Mesenchymal stem cell (in vitro differentiated cells and primary cell): ENCODE measurements around the gene MERTK.

ENCODE experiments used
- DNase-seq: peaks from one replicate; pipeline ENCODE4 v3.0.0-alpha.2; 2013
- H2AFZ ChIP-seq: one replicate; pipeline ENCODE4 v1.6.1; 2013; ENCODE audit warnings: low read depth, mild to moderate bottlenecking, control low read depth, inconsistent platforms, low read length, moderate library complexity
- H2AK5ac ChIP-seq: 2 replicates; pipeline ENCODE4 v1.6.1; 2013; ENCODE audit warnings: low read length, moderate library complexity, mild to moderate bottlenecking, inconsistent platforms; ENCODE audit not compliant: severe bottlenecking
- H2BK120ac ChIP-seq: one replicate; pipeline ENCODE4 v1.6.1; 2013; ENCODE audit warnings: low read depth, mild to moderate bottlenecking, inconsistent platforms, low read length, moderate library complexity
- H2BK12ac ChIP-seq, 2 experiments: one replicate each; pipeline ENCODE4 v1.6.1; 2013; ENCODE audit warnings: inconsistent platforms in 2 of 2, low read length in 2 of 2, mild to moderate bottlenecking in 2 of 2, moderate library complexity in 2 of 2, control low read depth in 1 of 2
- H2BK15ac ChIP-seq: one replicate; pipeline ENCODE4 v1.6.1; 2013; ENCODE audit warnings: mild to moderate bottlenecking, low read depth, inconsistent platforms; ENCODE audit not compliant: poor library complexity, severe bottlenecking
- H2BK5ac ChIP-seq: 2 replicates; pipeline ENCODE4 v1.6.1; 2013; ENCODE audit warnings: low read depth, mild to moderate bottlenecking, low read length, control low read depth, inconsistent platforms; ENCODE audit not compliant: poor library complexity, severe bottlenecking
- H3K14ac ChIP-seq, 2 experiments: one replicate each; pipeline ENCODE4 v1.6.1; 2013; ENCODE audit warnings: inconsistent platforms in 2 of 2, low read length in 2 of 2, control low read depth in 1 of 2, mild to moderate bottlenecking in 1 of 2, moderate library complexity in 1 of 2
- H3K18ac ChIP-seq, 2 experiments: one replicate each; pipeline ENCODE4 v1.6.1; 2013; ENCODE audit warnings: inconsistent platforms in 2 of 2, low read length in 2 of 2, control low read depth in 1 of 2, low read depth in 1 of 2, mild to moderate bottlenecking in 1 of 2
- H3K23ac ChIP-seq, 2 experiments: one replicate each; pipeline ENCODE4 v1.6.1; 2013; ENCODE audit warnings: inconsistent platforms in 2 of 2, low read length in 2 of 2, mild to moderate bottlenecking in 2 of 2, moderate library complexity in 2 of 2, control low read depth in 1 of 2
- H3K27ac ChIP-seq: 2 replicates; pipeline ENCODE4 v1.5.1; 2013; ENCODE audit warnings: mild to moderate bottlenecking, moderate library complexity, low read length, control low read depth, inconsistent platforms; ENCODE audit not compliant: poor library complexity, severe bottlenecking
- H3K27me3 ChIP-seq, 2 experiments: 2 replicates each; pipeline versions ENCODE4 v1.6.1 to v1.7.0; 2013; ENCODE audit warnings: low read length in 2 of 2, mild to moderate bottlenecking in 2 of 2, moderate library complexity in 2 of 2, control low read depth in 1 of 2, inconsistent platforms in 1 of 2; ENCODE audit not compliant: control insufficient read depth in 1 of 2, insufficient read depth in 1 of 2
- H3K36me3 ChIP-seq, 2 experiments: 2 replicates each; pipeline versions ENCODE4 v1.6.1 to v1.7.0; 2013; ENCODE audit warnings: low read length in 2 of 2, control low read depth in 1 of 2, inconsistent platforms in 1 of 2, low read depth in 1 of 2, mild to moderate bottlenecking in 1 of 2; ENCODE audit not compliant: insufficient read depth in 2 of 2, control insufficient read depth in 1 of 2
- H3K4ac ChIP-seq, 2 experiments: one replicate each; pipeline ENCODE4 v1.6.1; 2013; ENCODE audit warnings: inconsistent platforms in 2 of 2, low read length in 2 of 2, mild to moderate bottlenecking in 2 of 2, moderate library complexity in 2 of 2, control low read depth in 1 of 2, low read depth in 1 of 2
- H3K4me1 ChIP-seq: 2 replicates; pipeline ENCODE4 v1.6.1; 2013; ENCODE audit warnings: low read depth, low read length, control low read depth; ENCODE audit not compliant: control insufficient read depth, insufficient read depth
- H3K4me2 ChIP-seq: 2 replicates; pipeline ENCODE4 v1.6.1; 2013; ENCODE audit warnings: low read length, mild to moderate bottlenecking, inconsistent platforms; ENCODE audit not compliant: poor library complexity, severe bottlenecking
- H3K4me3 ChIP-seq, 2 experiments: 2 replicates each; pipeline versions ENCODE4 v1.5.1 to v1.7.0; 2013; ENCODE audit warnings: low read length in 2 of 2, mild to moderate bottlenecking in 2 of 2, control low read depth in 1 of 2, low read depth in 1 of 2; ENCODE audit not compliant: insufficient read depth in 1 of 2
- H3K79me1 ChIP-seq: replicated peaks from 2 replicates; pipeline ENCODE4 v1.6.1; 2013; ENCODE audit warnings: mild to moderate bottlenecking, control low read depth, low read length, inconsistent platforms; ENCODE audit not compliant: poor library complexity, severe bottlenecking
- H3K9ac ChIP-seq: 2 replicates; pipeline ENCODE4 v1.7.0; 2013; ENCODE audit warnings: mild to moderate bottlenecking, low read length, moderate library complexity
- H3K9me3 ChIP-seq: 2 replicates; pipeline ENCODE4 v1.7.0; 2013; ENCODE audit warnings: mild to moderate bottlenecking, low read length; ENCODE audit not compliant: control insufficient read depth
- H4K8ac ChIP-seq: one replicate; pipeline ENCODE4 v1.6.1; 2013; ENCODE audit warnings: inconsistent platforms, mild to moderate bottlenecking, low read length, moderate library complexity
- H4K91ac ChIP-seq: one replicate; pipeline ENCODE4 v1.6.1; 2013; ENCODE audit warnings: mild to moderate bottlenecking, low read length, inconsistent platforms
- WGBS: methylation state at CpG from one replicate; pipeline ENCODE4 v1.1.7; 2013; ENCODE audit warnings: mixed read lengths; 5-methylcytosine and 5-hydroxymethylcytosine counted together

The MERTK gene

DNA sequence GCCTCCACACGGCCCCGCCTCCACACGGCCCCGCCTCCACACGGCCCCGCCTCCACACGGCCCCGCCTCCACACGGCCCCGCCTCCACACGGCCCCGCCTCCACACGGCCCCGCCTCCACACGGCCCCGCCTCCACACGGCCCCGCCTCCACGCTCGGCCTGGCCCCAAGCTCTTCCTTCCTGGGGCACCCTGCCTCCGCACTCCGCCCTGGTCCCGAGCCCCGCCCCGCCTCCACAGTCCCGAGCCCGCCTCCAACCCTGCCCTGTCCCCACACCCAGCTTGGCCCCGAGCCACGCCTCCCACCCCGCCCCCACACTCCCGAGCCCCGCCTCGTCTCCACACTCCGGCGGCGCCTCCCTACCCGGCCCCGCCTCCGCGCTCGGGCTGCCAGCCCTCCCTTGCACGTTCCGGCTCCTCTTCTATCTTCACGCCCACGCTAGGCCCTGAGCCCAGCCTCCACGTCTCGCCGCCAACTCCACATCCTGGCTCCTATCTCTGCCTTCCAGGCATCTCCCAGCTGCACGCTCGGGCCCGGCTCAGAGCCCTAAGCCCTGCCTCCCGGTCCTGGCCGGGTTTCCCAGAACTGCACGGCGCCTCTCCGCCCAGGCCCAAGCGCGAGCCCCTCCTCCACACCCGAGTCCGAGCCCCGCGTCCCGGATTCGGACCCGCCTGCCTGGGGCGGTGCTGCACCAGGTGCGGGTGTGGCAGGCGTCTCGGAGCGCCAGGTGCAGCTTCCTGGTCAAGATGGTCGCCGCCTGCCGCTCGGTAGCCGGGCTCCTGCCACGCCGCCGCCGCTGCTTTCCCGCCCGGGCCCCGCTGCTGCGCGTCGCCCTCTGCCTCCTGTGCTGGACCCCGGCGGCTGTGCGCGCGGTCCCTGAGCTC is 156.7 kb downstream of the MERTK start, which contains the start of gene TMEM87B:
Gene TMEM87B (plus strand): TSS at position 423 of the 883 bp plus-strand sequence. CDS start 323 bp downstream, at position 746.
- H2BK5ac ChIP-seq: peak within 1 kb of the TSS; percentile 86
- peak within 1 kb of the TSS; percentile 59 for H2AK5ac ChIP-seq
- peak within 1 kb of the TSS; percentile 92 to 99 for H3K23ac ChIP-seq
- H3K27me3 ChIP-seq: no peaks in the 10 kb centered on the region
- H2BK120ac ChIP-seq: peak within 1 kb of the TSS; percentile 99
- peak within 1 kb of the TSS; percentile 83 for H3K4me2 ChIP-seq
- H3K79me1 ChIP-seq: peaks cover 20% of the 10 kb centered on the region
- H3K9ac ChIP-seq: peak within 1 kb of the TSS; percentile 94
- H3K36me3 ChIP-seq: peaks cover 2 to 6% of the 10 kb centered on the region in 2 experiments
- peak within 1 kb of the TSS; percentile 99 to 100 for H3K18ac ChIP-seq
- no peaks in the 10 kb centered on the region for H3K9me3 ChIP-seq
- peaks cover 5% of the 10 kb centered on the region for H3K4me1 ChIP-seq
- peak within 1 kb of the TSS; percentile 98 for H3K27ac ChIP-seq
- peak within 1 kb of the TSS; percentile 91 to 92 for H3K4me3 ChIP-seq
- peak within 1 kb of the TSS; percentile 82 to 95 for H2BK12ac ChIP-seq
- H2BK15ac ChIP-seq: peak within 1 kb of the TSS; percentile 90
- peak within 1 kb of the TSS; percentile 99 for H4K8ac ChIP-seq
- H3K4ac ChIP-seq: peak within 1 kb of the TSS; percentile 98 to 99
- under 1% methylated on average over 75 of the region's 90 CpGs for WGBS
- H4K91ac ChIP-seq: peak within 1 kb of the TSS; percentile 99
- peak; percentile 96 for DNase-seq
- peak within 1 kb of the TSS; percentile 99 for H3K14ac ChIP-seq
- H2AFZ ChIP-seq: no peak within 1 kb of the TSS

DNA sequence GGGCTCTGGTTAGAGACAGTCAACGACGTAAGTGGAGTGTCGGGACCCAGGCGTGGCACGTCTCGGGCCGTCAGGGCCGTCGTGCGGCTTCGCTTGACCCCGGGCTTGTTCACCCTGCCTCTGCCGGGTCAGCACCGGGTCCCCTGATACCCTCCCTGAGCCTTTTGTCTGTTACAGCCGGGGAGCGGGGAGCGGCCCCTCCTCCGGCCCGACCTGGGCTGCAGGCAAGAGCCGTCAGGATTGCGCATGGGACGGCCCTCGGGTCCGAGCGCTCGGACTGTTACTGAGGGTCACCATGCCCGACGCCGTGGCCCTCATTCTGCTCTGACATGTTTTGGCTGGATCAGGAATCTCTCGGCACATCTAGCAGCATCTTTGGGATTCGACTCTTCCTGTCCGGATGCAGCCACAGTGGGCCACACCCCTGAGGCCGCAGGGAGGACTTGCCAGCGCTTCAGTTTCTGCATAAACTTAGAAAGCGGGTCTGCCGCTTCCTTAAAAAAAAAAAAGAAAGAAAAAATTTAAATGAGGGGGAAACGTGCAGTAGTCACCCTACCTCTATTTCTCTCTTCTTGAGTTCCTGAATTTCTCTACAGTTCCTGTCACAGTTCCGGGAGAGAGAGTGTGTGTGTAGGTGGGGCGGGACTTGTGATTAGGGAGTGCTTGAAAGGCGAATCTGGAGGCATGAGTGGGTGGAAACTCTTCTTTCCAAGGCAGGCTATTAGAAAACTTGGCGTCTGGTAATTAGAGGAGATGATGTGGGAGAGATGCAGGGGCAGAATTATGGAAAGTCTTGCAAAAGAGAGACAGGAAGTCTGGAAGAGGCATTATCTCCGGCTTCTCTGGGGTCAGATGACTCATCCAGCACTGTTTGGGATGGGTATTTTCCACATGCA is 157.6 kb downstream of the MERTK start:
- peak overlapping the region; percentile 99 for H4K91ac ChIP-seq
- under 1% methylated on average over 38 of the region's 42 CpGs for WGBS
- H3K79me1 ChIP-seq: peaks cover 20% of the 10 kb centered on the region
- peak overlapping the region; percentile 82 to 95 for H2BK12ac ChIP-seq
- H2BK120ac ChIP-seq: peak overlapping the region; percentile 99
- H2BK15ac ChIP-seq: peak overlapping the region; percentile 87
- peak overlapping the region; percentile 83 for H3K4me2 ChIP-seq
- H2AK5ac ChIP-seq: peak overlapping the region; percentile 59
- no peaks in the 10 kb centered on the region for H3K9me3 ChIP-seq
- H3K14ac ChIP-seq: peak overlapping the region; percentile 99
- DNase-seq: peak; percentile 99
- H3K36me3 ChIP-seq: peaks cover 5 to 11% of the 10 kb centered on the region in 2 experiments
- peaks cover 5% of the 10 kb centered on the region for H3K4me1 ChIP-seq
- H4K8ac ChIP-seq: peak overlapping the region; percentile 99
- peak overlapping the region; percentile 99 to 100 for H3K18ac ChIP-seq
- H3K23ac ChIP-seq: peak overlapping the region; percentile 92 to 99
- H3K27me3 ChIP-seq: no peaks in the 10 kb centered on the region
- H3K4ac ChIP-seq: peak overlapping the region; percentile 98 to 99
- H3K27ac ChIP-seq: peak overlapping the region; percentile 95
- peak overlapping the region; percentile 94 for H3K9ac ChIP-seq
- H3K4me3 ChIP-seq: peak overlapping the region; percentile 91 to 92
- no peak overlapping the region for H2AFZ ChIP-seq
- H2BK5ac ChIP-seq: peak overlapping the region; percentile 76

DNA sequence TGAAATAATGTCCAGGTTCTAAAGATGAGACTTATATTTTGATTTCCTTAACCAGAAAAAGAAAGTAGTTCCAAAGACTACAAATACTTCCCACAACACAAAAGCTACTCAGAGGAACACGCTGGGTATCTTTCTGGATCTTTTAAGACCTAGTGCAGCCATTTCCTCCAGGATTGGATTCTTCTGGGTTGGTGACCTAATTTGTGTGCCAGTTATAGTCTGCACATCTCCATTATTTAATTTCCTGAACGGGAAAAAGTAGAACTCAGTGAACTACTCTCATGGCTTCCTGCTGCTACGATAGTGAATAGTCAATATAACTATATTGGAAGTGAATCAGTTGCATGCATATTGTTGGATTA is 158.2 kb downstream of the MERTK start:
- H2BK15ac ChIP-seq: no peak overlapping the region
- no peak overlapping the region for H3K23ac ChIP-seq
- no peak overlapping the region for H2BK12ac ChIP-seq
- H3K14ac ChIP-seq: no peak overlapping the region
- peaks cover 23% of the 10 kb centered on the region for H3K79me1 ChIP-seq
- H4K8ac ChIP-seq: no peak overlapping the region
- H3K18ac ChIP-seq: no peak overlapping the region
- no peak for DNase-seq
- peak overlapping the region in 1 of 2 experiments; percentile 91 for H3K4me3 ChIP-seq
- no peak overlapping the region for H4K91ac ChIP-seq
- no peaks in the 10 kb centered on the region for H3K9me3 ChIP-seq
- WGBS: no CpG with 5 or more reads among the region's 3 CpGs
- no peak overlapping the region for H2AK5ac ChIP-seq
- no peak overlapping the region for H2BK5ac ChIP-seq
- peak overlapping the region; percentile 94 for H3K9ac ChIP-seq
- H3K27ac ChIP-seq: peak overlapping the region; percentile 95
- no peak overlapping the region for H2AFZ ChIP-seq
- peaks cover 5 to 17% of the 10 kb centered on the region in 2 experiments for H3K36me3 ChIP-seq
- H3K27me3 ChIP-seq: no peaks in the 10 kb centered on the region
- H3K4ac ChIP-seq: no peak overlapping the region
- no peak overlapping the region for H2BK120ac ChIP-seq
- H3K4me2 ChIP-seq: peak overlapping the region; percentile 83
- peaks cover 5% of the 10 kb centered on the region for H3K4me1 ChIP-seq
